Astrocyte (in vitro differentiated cells and primary cell): ENCODE measurements around the gene SETD4. TPM values are rescaled to one million over a fixed set of nuclear protein-coding genes. Genes with fewer than 3 reads are reported as not detected.

Source experiments
- DNase-seq: peaks from one replicate; pipeline ENCODE4 v3.0.0-alpha.2; 2010; ENCODE audit warnings: low read depth
- FAIRE-seq: peaks from 2 replicates; lab custom pipeline; 2011; peaks lifted over from hg19 to GRCh38; lab: Jason Lieb, UNC
- H2AFZ ChIP-seq: 2 replicates; pipeline ENCODE4 v1.6.0; 2012; ENCODE audit warnings: low read depth, low read length, inconsistent platforms
- H3K27ac ChIP-seq: 2 replicates; pipeline ENCODE4 v1.5.1; 2011; ENCODE audit warnings: low read depth, low read length, inconsistent platforms
- H3K27me3 ChIP-seq: 2 replicates; pipeline ENCODE4 v1.6.0; 2011; ENCODE audit warnings: low read length, inconsistent platforms; ENCODE audit not compliant: insufficient read depth
- H3K36me3 ChIP-seq: 2 replicates; pipeline ENCODE4 v1.5.1; 2011; ENCODE audit warnings: low read length, inconsistent platforms; ENCODE audit not compliant: insufficient read depth
- H3K4me1 ChIP-seq: 2 replicates; pipeline ENCODE4 v1.5.1; 2011; ENCODE audit warnings: low read length, inconsistent platforms; ENCODE audit not compliant: insufficient read depth
- H3K4me2 ChIP-seq: 2 replicates; pipeline ENCODE4 v1.6.0; 2012; ENCODE audit warnings: low read length, inconsistent platforms
- H3K4me3 ChIP-seq: 2 replicates; pipeline ENCODE4 v1.5.1; 2011; ENCODE audit warnings: low read depth, mild to moderate bottlenecking, low read length, inconsistent platforms; ENCODE audit not compliant: insufficient read depth
- H3K79me2 ChIP-seq: 2 replicates; pipeline ENCODE4 v1.6.0; 2012; ENCODE audit warnings: mild to moderate bottlenecking, low read length, inconsistent platforms; ENCODE audit not compliant: insufficient read depth
- H3K9ac ChIP-seq: 2 replicates; pipeline ENCODE4 v1.6.0; 2012; ENCODE audit warnings: mild to moderate bottlenecking, low read length, inconsistent platforms
- H3K9me3 ChIP-seq: 2 replicates; pipeline ENCODE4 v1.5.1; 2012; ENCODE audit warnings: low read depth, mild to moderate bottlenecking, low read length, inconsistent platforms; ENCODE audit not compliant: insufficient read depth
- H4K20me1 ChIP-seq: 2 replicates; pipeline ENCODE4 v1.6.0; 2012; ENCODE audit warnings: low read length, inconsistent platforms; ENCODE audit not compliant: insufficient read depth
- H3K27ac Mint-ChIP-seq: one replicate; pipeline ENCODE4 v1.8.0; 2021; ENCODE audit warnings: mild to moderate bottlenecking, mixed read lengths; ENCODE audit not compliant: unreplicated experiment
- H3K27me3 Mint-ChIP-seq: one replicate; pipeline ENCODE4 v1.8.0; 2021; ENCODE audit warnings: low read depth, mixed read lengths; ENCODE audit not compliant: unreplicated experiment
- H3K36me3 Mint-ChIP-seq: one replicate; pipeline ENCODE4 v1.8.0; 2021; ENCODE audit warnings: low read depth, mixed read lengths; ENCODE audit not compliant: unreplicated experiment
- H3K4me1 Mint-ChIP-seq: one replicate; pipeline ENCODE4 v1.8.0; 2021; ENCODE audit warnings: low read depth, mixed read lengths; ENCODE audit not compliant: unreplicated experiment
- H3K4me3 Mint-ChIP-seq: one replicate; pipeline ENCODE4 v1.8.0; 2021; ENCODE audit warnings: mild to moderate bottlenecking, moderate library complexity, mixed read lengths; ENCODE audit not compliant: unreplicated experiment
- H3K9me3 Mint-ChIP-seq: one replicate; pipeline ENCODE4 v1.8.0; 2021; ENCODE audit warnings: mild to moderate bottlenecking, mixed read lengths; ENCODE audit not compliant: unreplicated experiment
- EZH2 ChIP-seq: IDR thresholded peaks from 2 replicates; pipeline ENCODE4 v1.6.1; 2012; ENCODE audit warnings: mild to moderate bottlenecking, low read length, inconsistent platforms; ENCODE audit not compliant: insufficient read depth
- total RNA-seq: library from RNA; stranded (reverse); gene quantifications from 2 replicates; pipeline ENCODE4 v1.2.1, GENCODE V29; 2021
- TF ChIP-seq, protein P1 (sequence below): IDR thresholded peaks from 2 replicates; pipeline ENCODE4 v1.5.1; 2011; ENCODE audit warnings: low read depth, mild to moderate bottlenecking, inconsistent platforms, low read length, moderate library complexity; ENCODE audit not compliant: insufficient read depth

SETD4 gene
- total RNA-seq, 1 donor from 2014 or later = 14.8 TPM

DNA sequence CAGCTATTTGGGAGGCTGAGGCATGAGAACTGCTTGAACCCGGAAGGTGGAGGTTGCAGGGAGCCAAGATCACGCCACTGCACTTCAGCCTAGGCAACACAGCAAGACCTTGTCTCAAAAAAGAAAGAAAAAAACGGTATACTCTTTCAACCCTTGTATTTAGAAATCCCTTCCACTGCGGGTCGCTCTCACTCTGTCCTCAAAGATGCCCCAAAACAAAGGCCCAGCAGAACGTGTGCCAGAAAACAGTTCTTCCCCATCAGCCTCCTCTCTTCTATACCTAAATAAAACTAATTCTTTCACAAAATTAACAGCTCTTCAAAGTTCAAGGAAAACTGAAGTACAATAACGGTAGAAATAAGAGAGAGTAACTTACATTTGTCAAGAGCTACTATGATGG is 13.2 kb downstream of the SETD4 start:
- H3K36me3 Mint-ChIP-seq = peaks cover 34% of the 10 kb centered on the region
- H3K4me3 ChIP-seq = no peak overlapping the region
- no peak for DNase-seq
- H4K20me1 ChIP-seq = peaks cover 14% of the 10 kb centered on the region
- no peak overlapping the region for H3K27ac Mint-ChIP-seq
- no peaks in the 10 kb centered on the region for H3K4me1 ChIP-seq
- no peak overlapping the region for H3K4me2 ChIP-seq
- no peaks in the 10 kb centered on the region for H3K4me1 Mint-ChIP-seq
- TF ChIP-seq, protein P1, sequence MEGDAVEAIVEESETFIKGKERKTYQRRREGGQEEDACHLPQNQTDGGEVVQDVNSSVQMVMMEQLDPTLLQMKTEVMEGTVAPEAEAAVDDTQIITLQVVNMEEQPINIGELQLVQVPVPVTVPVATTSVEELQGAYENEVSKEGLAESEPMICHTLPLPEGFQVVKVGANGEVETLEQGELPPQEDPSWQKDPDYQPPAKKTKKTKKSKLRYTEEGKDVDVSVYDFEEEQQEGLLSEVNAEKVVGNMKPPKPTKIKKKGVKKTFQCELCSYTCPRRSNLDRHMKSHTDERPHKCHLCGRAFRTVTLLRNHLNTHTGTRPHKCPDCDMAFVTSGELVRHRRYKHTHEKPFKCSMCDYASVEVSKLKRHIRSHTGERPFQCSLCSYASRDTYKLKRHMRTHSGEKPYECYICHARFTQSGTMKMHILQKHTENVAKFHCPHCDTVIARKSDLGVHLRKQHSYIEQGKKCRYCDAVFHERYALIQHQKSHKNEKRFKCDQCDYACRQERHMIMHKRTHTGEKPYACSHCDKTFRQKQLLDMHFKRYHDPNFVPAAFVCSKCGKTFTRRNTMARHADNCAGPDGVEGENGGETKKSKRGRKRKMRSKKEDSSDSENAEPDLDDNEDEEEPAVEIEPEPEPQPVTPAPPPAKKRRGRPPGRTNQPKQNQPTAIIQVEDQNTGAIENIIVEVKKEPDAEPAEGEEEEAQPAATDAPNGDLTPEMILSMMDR = no peak
- TF ChIP-seq EZH2 = no peak
- no peaks in the 10 kb centered on the region for H3K9me3 ChIP-seq
- FAIRE-seq = no peak
- no peaks in the 10 kb centered on the region for H3K27me3 ChIP-seq
- no peak overlapping the region for H2AFZ ChIP-seq
- no peaks in the 10 kb centered on the region for H3K27me3 Mint-ChIP-seq
- peaks cover 5% of the 10 kb centered on the region for H3K79me2 ChIP-seq
- peaks cover 25% of the 10 kb centered on the region for H3K36me3 ChIP-seq
- no peak overlapping the region for H3K9ac ChIP-seq
- H3K27ac ChIP-seq = no peak overlapping the region
- H3K4me3 Mint-ChIP-seq = no peak overlapping the region
- no peaks in the 10 kb centered on the region for H3K9me3 Mint-ChIP-seq

- Histone ChIP-seq H3K9me3 (no peaks in the 10 kb centered on the region), H3K79me2 (peaks cover 5% of the 10 kb centered on the region), H2AFZ (no peak overlapping the region), H3K27ac (no peak overlapping the region), H3K27me3 (no peaks in the 10 kb centered on the region), H3K4me2 (no peak overlapping the region), H3K4me1 (no peaks in the 10 kb centered on the region), H3K9ac (no peak overlapping the region), H3K4me3 (no peak overlapping the region), H4K20me1 (peaks cover 14% of the 10 kb centered on the region), H3K36me3 (peaks cover 34% of the 10 kb centered on the region)
- DNase-seq (no peak), FAIRE-seq (no peak)
- no peak overlapping the region for H3K4me3 Mint-ChIP-seq
- no peaks in the 10 kb centered on the region for H3K27me3 Mint-ChIP-seq
- no peak overlapping the region for H3K27ac Mint-ChIP-seq
- no peak for TF ChIP-seq EZH2
- TF ChIP-seq, protein P1 = no peak
- peaks cover 28% of the 10 kb centered on the region for H3K36me3 Mint-ChIP-seq
- no peaks in the 10 kb centered on the region for H3K4me1 Mint-ChIP-seq
- H3K9me3 Mint-ChIP-seq = no peaks in the 10 kb centered on the region
These were observed 14.3 kb downstream of the SETD4 start for GRCh38 chr21:36045993-36046392.

DNA sequence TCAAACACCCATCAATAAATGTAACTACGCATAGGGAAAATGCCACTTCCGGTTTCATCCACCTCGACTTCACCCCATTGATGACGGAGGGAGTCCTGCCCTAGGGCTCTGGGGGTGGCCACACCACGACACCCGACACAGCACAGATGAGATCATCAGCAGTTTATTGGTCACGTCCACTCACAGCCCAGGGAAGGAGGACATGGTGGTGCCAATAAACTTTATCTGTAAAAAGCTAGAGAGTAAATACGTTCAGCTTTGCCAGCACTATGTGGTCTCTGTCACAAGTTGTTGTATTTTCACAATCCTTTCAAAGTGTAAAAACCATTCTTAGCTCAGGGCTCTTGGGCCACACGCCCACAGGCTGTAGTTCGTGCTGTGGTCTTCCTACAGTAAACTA is 16.3 kb downstream of the SETD4 start:
- H3K4me2 ChIP-seq = no peak overlapping the region
- no peak for FAIRE-seq
- no peak overlapping the region for H3K4me3 Mint-ChIP-seq

More for the DNA sequence above, 16.3 kb downstream of the SETD4 start:
- H4K20me1 ChIP-seq = peaks cover 14% of the 10 kb centered on the region
- TF ChIP-seq, protein P1 = no peak
- no peak for TF ChIP-seq EZH2
- no peaks in the 10 kb centered on the region for H3K27me3 ChIP-seq
- Mint-ChIP-seq H3K27me3 (no peaks in the 10 kb centered on the region), H3K4me1 (no peaks in the 10 kb centered on the region), H3K9me3 (no peaks in the 10 kb centered on the region), H3K27ac (no peak overlapping the region), H3K36me3 (peaks cover 20% of the 10 kb centered on the region)
- H3K4me3 ChIP-seq = no peak overlapping the region
- H3K9ac ChIP-seq = no peak overlapping the region
- no peak overlapping the region for H3K27ac ChIP-seq
- H3K36me3 ChIP-seq = peaks cover 31% of the 10 kb centered on the region
- H3K9me3 ChIP-seq = no peaks in the 10 kb centered on the region
- no peaks in the 10 kb centered on the region for H3K4me1 ChIP-seq
- DNase-seq = no peak
- H3K79me2 ChIP-seq = peaks cover 5% of the 10 kb centered on the region
- H2AFZ ChIP-seq = no peak overlapping the region
